ENCODE results near the gene VEGFA. TPM values are rescaled to one million over a fixed set of nuclear protein-coding genes. Genes with fewer than 3 reads are reported as not detected.

The VEGFA gene
- total RNA-seq (18.4 TPM), polyA plus RNA-seq (24.1 TPM)
- long read RNA-seq, donor 1, partial matches to known transcripts = 0 of 1 reads
- long read RNA-seq, donor 1, other reads (novel, unspliced or antisense) = 0 of 1 reads
- long read RNA-seq, donor 2 = 0 reads
- long read RNA-seq, donor 3, partial matches to known transcripts = 0 of 14 reads
- long read RNA-seq, donor 3, other reads (novel, unspliced or antisense) = 0 of 14 reads
- long read RNA-seq, donor 4, partial matches to known transcripts = 0 of 8 reads
- long read RNA-seq, donor 4, other reads (novel, unspliced or antisense) = 0 of 8 reads
- long read RNA-seq, donor 5, transcript VEGFA-227 (6 exons, 984 nt) = minor isoform, 7 of 39 reads
- long read RNA-seq, donor 5, transcript VEGFA-216 (3 exons, 475 nt) = major isoform, 13 of 39 reads
- long read RNA-seq, donor 5, transcript VEGFA-205 (7 exons, 3,535 nt) = minor isoform, 6 of 39 reads
- long read RNA-seq, donor 5, transcript VEGFA-211 (4 exons, 1,683 nt) = minor isoform, 6 of 39 reads
- long read RNA-seq, donor 5, partial matches to known transcripts = 0 of 39 reads
- long read RNA-seq, donor 5, other reads (novel, unspliced or antisense) = 0 of 39 reads
- long read RNA-seq, donor 6, transcript VEGFA-211 (4 exons, 1,683 nt) = major isoform, 7 of 25 reads
- long read RNA-seq, donor 6, transcript VEGFA-205 (7 exons, 3,535 nt) = minor isoform, 6 of 25 reads
- long read RNA-seq, donor 6, partial matches to known transcripts = 0 of 25 reads
- long read RNA-seq, donor 6, other reads (novel, unspliced or antisense) = 0 of 25 reads
- long read RNA-seq, donor 7, full-length matches to known transcripts = 11 of 21 reads
- long read RNA-seq, donor 7, partial matches to known transcripts = 10 of 21 reads
- long read RNA-seq, donor 7, other reads (novel, unspliced or antisense) = 0 of 21 reads
- long read RNA-seq, donor 8, partial matches to known transcripts = 0 of 9 reads
- long read RNA-seq, donor 8, other reads (novel, unspliced or antisense) = 0 of 9 reads
- long read RNA-seq, donor 9, partial matches to known transcripts = 0 of 3 reads
- long read RNA-seq, donor 9, other reads (novel, unspliced or antisense) = 0 of 3 reads
- long read RNA-seq, donor 10, partial matches to known transcripts = 0 of 8 reads
- long read RNA-seq, donor 10, other reads (novel, unspliced or antisense) = 0 of 8 reads

DNA sequence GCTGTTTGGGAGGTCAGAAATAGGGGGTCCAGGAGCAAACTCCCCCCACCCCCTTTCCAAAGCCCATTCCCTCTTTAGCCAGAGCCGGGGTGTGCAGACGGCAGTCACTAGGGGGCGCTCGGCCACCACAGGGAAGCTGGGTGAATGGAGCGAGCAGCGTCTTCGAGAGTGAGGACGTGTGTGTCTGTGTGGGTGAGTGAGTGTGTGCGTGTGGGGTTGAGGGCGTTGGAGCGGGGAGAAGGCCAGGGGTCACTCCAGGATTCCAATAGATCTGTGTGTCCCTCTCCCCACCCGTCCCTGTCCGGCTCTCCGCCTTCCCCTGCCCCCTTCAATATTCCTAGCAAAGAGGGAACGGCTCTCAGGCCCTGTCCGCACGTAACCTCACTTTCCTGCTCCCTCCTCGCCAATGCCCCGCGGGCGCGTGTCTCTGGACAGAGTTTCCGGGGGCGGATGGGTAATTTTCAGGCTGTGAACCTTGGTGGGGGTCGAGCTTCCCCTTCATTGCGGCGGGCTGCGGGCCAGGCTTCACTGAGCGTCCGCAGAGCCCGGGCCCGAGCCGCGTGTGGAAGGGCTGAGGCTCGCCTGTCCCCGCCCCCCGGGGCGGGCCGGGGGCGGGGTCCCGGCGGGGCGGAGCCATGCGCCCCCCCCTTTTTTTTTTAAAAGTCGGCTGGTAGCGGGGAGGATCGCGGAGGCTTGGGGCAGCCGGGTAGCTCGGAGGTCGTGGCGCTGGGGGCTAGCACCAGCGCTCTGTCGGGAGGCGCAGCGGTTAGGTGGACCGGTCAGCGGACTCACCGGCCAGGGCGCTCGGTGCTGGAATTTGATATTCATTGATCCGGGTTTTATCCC is at the start of gene VEGFA:
VEGFA (plus strand) TSS at position 686 of the 846 bp plus-strand sequence.
- Histone ChIP-seq H3K36me3 (ENCODE audit: control insufficient read depth in 2 of 2, insufficient read depth in 2 of 2, low read length in 1 of 2) (no peaks in the 10 kb centered on the region), H3K27me3 (ENCODE audit: control insufficient read depth in 2 of 2, insufficient read depth in 1 of 2, low read length in 1 of 2) (peaks cover 34 to 56% of the 10 kb centered on the region in 2 donors), H3K27ac (ENCODE audit: low read depth in 1 of 2, low read length in 1 of 2) (peak within 1 kb of the TSS; percentile 53 to 66), H3K4me1 (ENCODE audit: control insufficient read depth in 2 of 2, insufficient read depth in 2 of 2, low read length in 2 of 2) (peaks cover 9 to 39% of the 10 kb centered on the region in 2 donors), H3K4me3 (ENCODE audit: low read length in 2 of 2) (peak within 1 kb of the TSS; percentile 55 to 60), H3K9me3 (ENCODE audit: control insufficient read depth in 2 of 2, insufficient read depth in 1 of 2, low read length in 1 of 2) (peaks cover 0 to 7% of the 10 kb centered on the region in 2 donors)
- peak; percentile 72 to 92 (median 84) for DNase-seq (ENCODE audit: low read depth in 6 of 9, low spot score in 9 of 9)
- 2% methylated on average over 62 of the region's 62 CpGs for WGBS

DNA sequence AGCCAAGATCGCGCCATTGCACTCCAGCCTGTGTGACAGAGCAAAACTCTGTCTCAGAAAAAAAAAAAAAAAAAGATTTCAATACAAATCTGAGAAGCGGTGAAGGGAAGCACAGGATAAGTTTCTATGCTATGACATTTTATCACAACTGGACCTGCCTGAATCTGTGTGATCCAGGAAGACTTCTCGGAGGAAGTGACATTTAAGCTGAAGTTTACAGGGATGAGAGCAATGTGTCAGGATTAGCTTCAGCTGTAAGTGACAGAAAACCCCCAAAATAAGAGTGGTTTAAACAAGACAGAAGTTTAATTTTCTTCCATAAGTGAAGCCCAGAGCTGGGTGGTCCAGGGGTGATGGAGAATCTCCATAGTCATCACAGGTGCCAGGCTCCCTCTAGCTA is 49.0 kb upstream of the VEGFA start:
- no peak for DNase-seq (ENCODE audit: low read depth in 6 of 9, low spot score in 9 of 9)
- Histone ChIP-seq H3K27me3 (ENCODE audit: control insufficient read depth in 2 of 2, insufficient read depth in 1 of 2, low read length in 1 of 2) (peaks cover 2 to 4% of the 10 kb centered on the region in 2 donors), H3K9me3 (ENCODE audit: control insufficient read depth in 2 of 2, insufficient read depth in 1 of 2, low read length in 1 of 2) (no peaks in the 10 kb centered on the region), H3K4me3 (ENCODE audit: low read length in 2 of 2) (no peak overlapping the region), H3K4me1 (ENCODE audit: control insufficient read depth in 2 of 2, insufficient read depth in 2 of 2, low read length in 2 of 2) (peaks cover 8 to 27% of the 10 kb centered on the region in 2 donors), H3K36me3 (ENCODE audit: control insufficient read depth in 2 of 2, insufficient read depth in 2 of 2, low read length in 1 of 2) (no peaks in the 10 kb centered on the region), H3K27ac (ENCODE audit: low read depth in 1 of 2, low read length in 1 of 2) (no peak overlapping the region)
- WGBS = 97% methylated on average over 4 of the region's 4 CpGs

DNA sequence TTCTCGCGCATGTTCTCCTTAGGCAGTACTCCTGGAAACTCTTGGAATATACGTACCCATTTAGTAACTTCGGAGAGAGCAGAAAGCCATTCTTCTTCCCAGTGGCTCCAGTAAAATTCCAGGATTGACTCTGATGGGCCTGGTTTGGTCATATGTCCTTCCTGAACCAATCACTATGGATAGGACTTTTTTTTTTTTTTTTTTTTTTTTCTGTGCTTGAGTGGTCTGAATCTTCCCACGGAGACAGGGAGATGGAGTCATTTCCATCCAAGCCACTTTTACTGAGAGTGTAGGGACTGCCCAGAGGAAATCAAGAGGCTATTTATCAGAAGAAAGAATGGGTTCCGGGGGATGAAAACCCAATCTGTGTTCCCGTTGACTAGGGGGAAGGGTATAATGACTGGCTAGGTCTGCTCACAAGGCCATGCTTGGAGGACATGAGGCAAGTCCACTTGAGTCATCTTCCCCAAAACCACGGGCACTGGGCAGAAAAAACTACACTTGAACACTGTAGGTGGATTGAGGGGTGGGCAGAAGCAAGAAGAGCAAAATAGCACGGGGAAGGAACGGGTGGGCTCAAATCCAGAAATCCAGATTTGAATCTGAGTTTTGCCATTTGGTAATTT is 47.0 kb upstream of the VEGFA start:
- Histone ChIP-seq H3K27me3 (ENCODE audit: control insufficient read depth in 2 of 2, insufficient read depth in 1 of 2, low read length in 1 of 2) (peaks cover 0 to 4% of the 10 kb centered on the region in 2 donors), H3K4me1 (ENCODE audit: control insufficient read depth in 2 of 2, insufficient read depth in 2 of 2, low read length in 2 of 2) (peaks cover 8 to 20% of the 10 kb centered on the region in 2 donors), H3K27ac (ENCODE audit: low read depth in 1 of 2, low read length in 1 of 2) (no peak overlapping the region), H3K9me3 (ENCODE audit: control insufficient read depth in 2 of 2, insufficient read depth in 1 of 2, low read length in 1 of 2) (no peaks in the 10 kb centered on the region), H3K36me3 (ENCODE audit: control insufficient read depth in 2 of 2, insufficient read depth in 2 of 2, low read length in 1 of 2) (no peaks in the 10 kb centered on the region), H3K4me3 (ENCODE audit: low read length in 2 of 2) (no peak overlapping the region)
- WGBS = 93% methylated on average over 10 of the region's 10 CpGs
- no peak for DNase-seq (ENCODE audit: low read depth in 6 of 9, low spot score in 9 of 9)

DNA sequence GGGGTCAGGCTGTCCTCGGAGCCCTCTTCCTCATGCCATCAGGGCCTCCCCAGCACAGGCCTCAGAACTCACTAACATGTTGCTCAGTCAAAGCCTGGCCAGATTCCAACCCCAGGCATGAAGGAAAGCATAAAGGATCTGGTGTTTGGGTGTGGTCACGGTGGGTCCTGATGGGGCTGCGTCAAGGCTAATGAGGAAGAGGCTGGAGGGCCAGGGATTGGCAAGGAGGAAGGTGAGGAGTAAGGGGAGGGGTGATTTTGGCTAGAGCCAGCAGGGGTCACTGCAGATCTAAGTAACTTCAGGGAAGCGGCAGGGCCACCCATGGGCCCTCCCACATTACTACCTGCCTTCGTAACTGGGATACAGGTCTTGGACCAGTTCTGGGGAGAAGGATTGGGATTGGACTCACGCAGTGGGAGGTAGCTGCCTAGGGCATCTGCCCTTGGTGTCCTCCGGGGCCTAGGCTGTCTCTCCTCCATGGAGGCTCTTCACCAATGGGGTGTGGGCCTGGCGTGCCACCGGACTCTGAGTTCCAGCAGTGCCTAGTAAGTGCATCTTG is 46.2 kb upstream of the VEGFA start:
- H3K27ac ChIP-seq (ENCODE audit: low read depth in 1 of 2, low read length in 1 of 2) = no peak overlapping the region
- peak in 7 of 9 donors; percentile 37 to 78 (median 53) for DNase-seq (ENCODE audit: low read depth in 6 of 9, low spot score in 9 of 9)
- no peaks in the 10 kb centered on the region for H3K9me3 ChIP-seq (ENCODE audit: control insufficient read depth in 2 of 2, insufficient read depth in 1 of 2, low read length in 1 of 2)
- H3K4me1 ChIP-seq (ENCODE audit: control insufficient read depth in 2 of 2, insufficient read depth in 2 of 2, low read length in 2 of 2) = peaks cover 8 to 20% of the 10 kb centered on the region in 2 donors
- 48% methylated on average over 9 of the region's 9 CpGs for WGBS
- H3K27me3 ChIP-seq (ENCODE audit: control insufficient read depth in 2 of 2, insufficient read depth in 1 of 2, low read length in 1 of 2) = peaks cover 0 to 4% of the 10 kb centered on the region in 2 donors
- H3K36me3 ChIP-seq (ENCODE audit: control insufficient read depth in 2 of 2, insufficient read depth in 2 of 2, low read length in 1 of 2) = no peaks in the 10 kb centered on the region
- no peak overlapping the region for H3K4me3 ChIP-seq (ENCODE audit: low read length in 2 of 2)

DNA sequence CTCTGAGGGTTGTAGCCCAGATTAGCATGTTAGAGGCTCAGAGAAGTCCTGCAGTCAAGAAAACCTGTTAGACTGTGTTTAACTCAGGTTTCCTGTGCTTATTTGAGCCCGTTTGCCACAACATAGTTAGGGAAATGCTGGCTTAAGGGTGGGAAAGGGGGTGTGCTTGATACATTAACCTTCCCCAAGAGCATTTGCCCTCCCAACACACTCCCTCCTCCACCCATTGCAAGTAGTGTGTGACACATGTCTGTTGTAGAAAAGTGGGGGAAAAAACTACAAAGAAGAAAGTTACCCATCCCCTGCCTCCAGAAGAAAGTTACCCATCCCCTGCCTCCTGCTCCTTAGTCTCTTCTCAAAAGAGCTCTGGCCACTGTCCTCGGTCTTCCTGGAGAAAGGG is 45.7 kb upstream of the VEGFA start:
- WGBS = 39% methylated on average over 2 of the region's 2 CpGs
- no peak for DNase-seq (ENCODE audit: low read depth in 6 of 9, low spot score in 9 of 9)
- peaks cover 8 to 20% of the 10 kb centered on the region in 2 donors for H3K4me1 ChIP-seq (ENCODE audit: control insufficient read depth in 2 of 2, insufficient read depth in 2 of 2, low read length in 2 of 2)
- H3K27ac ChIP-seq (ENCODE audit: low read depth in 1 of 2, low read length in 1 of 2) = no peak overlapping the region
- H3K9me3 ChIP-seq (ENCODE audit: control insufficient read depth in 2 of 2, insufficient read depth in 1 of 2, low read length in 1 of 2) = no peaks in the 10 kb centered on the region
- peaks cover 0 to 2% of the 10 kb centered on the region in 2 donors for H3K27me3 ChIP-seq (ENCODE audit: control insufficient read depth in 2 of 2, insufficient read depth in 1 of 2, low read length in 1 of 2)
- H3K4me3 ChIP-seq (ENCODE audit: low read length in 2 of 2) = no peak overlapping the region
- no peaks in the 10 kb centered on the region for H3K36me3 ChIP-seq (ENCODE audit: control insufficient read depth in 2 of 2, insufficient read depth in 2 of 2, low read length in 1 of 2)

DNA sequence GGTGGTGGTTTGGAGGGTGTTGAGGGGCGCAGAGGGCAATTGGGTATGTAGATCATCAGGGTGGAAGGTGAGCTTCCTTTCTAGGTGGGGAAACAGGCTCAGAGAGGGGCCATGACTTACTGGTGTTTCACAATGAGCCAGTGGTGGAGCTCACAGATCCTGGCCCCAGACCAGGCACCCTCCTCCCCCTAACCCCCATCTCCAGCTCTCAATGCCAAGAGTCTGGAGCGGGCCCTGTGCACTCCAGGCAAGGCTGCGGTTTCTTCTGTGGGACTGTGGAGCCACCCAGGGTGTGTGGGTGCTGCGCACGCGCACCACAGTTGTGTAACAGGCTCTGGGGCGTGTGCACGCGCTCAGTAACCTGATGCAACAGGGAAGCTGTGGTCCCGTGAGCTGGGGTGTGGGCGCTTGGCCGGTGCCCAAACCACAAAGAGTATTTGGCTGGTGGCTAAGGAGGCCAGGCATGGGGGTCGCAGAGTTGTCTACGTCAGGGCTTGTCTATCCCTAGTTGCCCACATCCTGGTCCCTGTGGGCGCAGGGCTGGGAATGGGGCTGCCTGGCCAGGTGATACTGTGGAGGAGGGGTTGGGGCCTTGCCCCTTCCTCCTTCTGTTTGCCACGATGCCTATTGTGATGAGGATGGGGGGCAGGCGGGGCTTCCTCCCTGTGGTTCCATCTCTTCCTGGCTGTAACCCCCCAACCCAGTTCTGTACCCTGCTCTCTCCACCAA is 44.9 kb upstream of the VEGFA start:
- H3K36me3 ChIP-seq (ENCODE audit: control insufficient read depth in 2 of 2, insufficient read depth in 2 of 2, low read length in 1 of 2) = no peaks in the 10 kb centered on the region
- H3K27ac ChIP-seq (ENCODE audit: low read depth in 1 of 2, low read length in 1 of 2) = no peak overlapping the region
- H3K4me1 ChIP-seq (ENCODE audit: control insufficient read depth in 2 of 2, insufficient read depth in 2 of 2, low read length in 2 of 2) = peaks cover 8 to 20% of the 10 kb centered on the region in 2 donors
- DNase-seq (ENCODE audit: low read depth in 6 of 9, low spot score in 9 of 9) = peak; percentile 24 to 80 (median 50)
- no peaks in the 10 kb centered on the region for H3K27me3 ChIP-seq (ENCODE audit: control insufficient read depth in 2 of 2, insufficient read depth in 1 of 2, low read length in 1 of 2)
- no peak overlapping the region for H3K4me3 ChIP-seq (ENCODE audit: low read length in 2 of 2)
- H3K9me3 ChIP-seq (ENCODE audit: control insufficient read depth in 2 of 2, insufficient read depth in 1 of 2, low read length in 1 of 2) = no peaks in the 10 kb centered on the region
- 5% methylated on average over 17 of the region's 17 CpGs for WGBS

DNA sequence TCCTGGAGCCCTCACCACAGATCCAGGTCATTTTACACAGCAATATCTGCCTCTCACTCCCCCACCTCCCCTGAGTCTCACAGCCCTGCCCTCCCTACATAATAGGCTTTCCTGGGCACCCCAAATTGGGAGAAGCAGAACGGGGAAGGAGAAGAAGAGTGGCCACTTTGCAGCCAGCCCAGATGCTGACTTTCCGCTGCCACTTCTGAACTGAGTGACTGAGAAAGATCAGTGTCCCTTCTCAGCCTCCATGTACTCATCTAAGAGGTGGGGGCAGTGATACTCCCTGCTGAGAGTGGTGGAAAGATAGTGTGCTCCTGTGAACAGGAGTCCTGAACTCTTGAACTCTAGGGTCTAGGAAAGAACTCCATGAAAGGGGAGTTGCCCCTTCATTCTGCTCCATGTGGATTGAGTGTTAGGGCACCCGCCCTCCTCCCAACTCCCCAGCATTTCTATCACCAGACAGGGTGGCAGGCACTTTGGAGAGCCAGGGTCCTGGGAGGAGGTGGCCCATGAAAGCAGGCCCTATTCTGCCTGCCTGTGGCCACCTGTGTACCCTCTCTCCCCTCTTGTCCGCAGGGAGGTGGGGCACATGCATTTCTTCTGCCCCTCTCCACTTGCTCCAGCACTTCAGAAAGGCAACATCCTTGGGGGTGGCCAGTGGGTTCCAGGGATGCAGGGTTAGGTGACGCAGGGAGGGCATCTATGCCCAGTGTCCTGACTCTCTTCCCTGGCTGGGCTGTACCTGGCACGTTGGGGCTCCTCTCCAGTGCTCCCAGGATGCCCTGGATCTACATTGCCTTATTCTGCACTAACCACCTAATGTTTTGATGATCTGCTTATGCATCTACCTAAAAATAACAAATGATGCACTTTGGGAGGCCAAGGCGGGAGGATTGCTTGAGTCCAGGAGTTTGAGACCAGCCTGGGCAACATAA is 44.1 kb upstream of the VEGFA start:
- no peak for DNase-seq (ENCODE audit: low read depth in 6 of 9, low spot score in 9 of 9)
- no peaks in the 10 kb centered on the region for H3K9me3 ChIP-seq (ENCODE audit: control insufficient read depth in 2 of 2, insufficient read depth in 1 of 2, low read length in 1 of 2)
- H3K36me3 ChIP-seq (ENCODE audit: control insufficient read depth in 2 of 2, insufficient read depth in 2 of 2, low read length in 1 of 2) = no peaks in the 10 kb centered on the region
- no peaks in the 10 kb centered on the region for H3K27me3 ChIP-seq (ENCODE audit: control insufficient read depth in 2 of 2, insufficient read depth in 1 of 2, low read length in 1 of 2)
- no peak overlapping the region for H3K27ac ChIP-seq (ENCODE audit: low read depth in 1 of 2, low read length in 1 of 2)
- H3K4me3 ChIP-seq (ENCODE audit: low read length in 2 of 2) = no peak overlapping the region
- peaks cover 8 to 20% of the 10 kb centered on the region in 2 donors for H3K4me1 ChIP-seq (ENCODE audit: control insufficient read depth in 2 of 2, insufficient read depth in 2 of 2, low read length in 2 of 2)
- WGBS = 80% methylated on average over 7 of the region's 7 CpGs
